AG09319 (cell line): ENCODE data around the gene TCF4.
A peak's percentile ranks its signal among the peaks of the same experiment; 100 is the strongest.

Source experiments
- DNase-seq: peaks from one replicate; pipeline ENCODE4 v3.0.0-alpha.2; 2010; ENCODE audit warnings: low read depth; ENCODE audit errors: extremely low read depth
- TF ChIP-seq, protein P1 (sequence below): IDR thresholded peaks from 2 replicates; pipeline ENCODE4 v1.5.1; 2011; ENCODE audit warnings: low read depth, mild to moderate bottlenecking, inconsistent platforms, low read length, moderate library complexity

The TCF4 gene

DNA sequence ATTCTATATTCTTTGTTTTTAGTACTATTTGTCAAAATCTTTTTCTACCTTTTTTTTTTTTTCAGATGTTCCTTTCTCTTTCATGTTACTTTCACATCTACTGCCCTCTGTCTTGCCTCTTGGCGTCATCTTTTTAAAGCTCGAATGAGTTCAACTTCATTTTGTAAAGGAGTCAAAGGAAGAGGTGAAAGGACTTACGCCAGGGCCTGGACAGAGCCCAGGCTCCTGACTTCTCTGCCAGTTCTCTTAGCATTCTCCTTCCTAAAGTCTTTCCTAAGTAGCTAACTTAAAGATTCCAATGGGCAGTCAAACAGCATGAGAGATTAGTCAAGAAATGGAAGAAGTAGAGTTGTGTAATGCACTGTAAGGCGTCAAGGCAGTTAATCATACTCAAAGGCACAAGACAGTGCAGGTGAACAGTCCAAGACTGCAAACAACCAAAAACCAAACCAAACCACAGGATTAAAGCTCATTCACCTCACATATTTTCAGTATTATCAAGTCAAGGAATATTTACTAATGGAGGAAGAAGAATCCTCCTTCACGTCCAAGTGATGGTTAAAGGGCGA, 301.7 kb downstream of the TCF4 start:
- TF ChIP-seq, protein P1, sequence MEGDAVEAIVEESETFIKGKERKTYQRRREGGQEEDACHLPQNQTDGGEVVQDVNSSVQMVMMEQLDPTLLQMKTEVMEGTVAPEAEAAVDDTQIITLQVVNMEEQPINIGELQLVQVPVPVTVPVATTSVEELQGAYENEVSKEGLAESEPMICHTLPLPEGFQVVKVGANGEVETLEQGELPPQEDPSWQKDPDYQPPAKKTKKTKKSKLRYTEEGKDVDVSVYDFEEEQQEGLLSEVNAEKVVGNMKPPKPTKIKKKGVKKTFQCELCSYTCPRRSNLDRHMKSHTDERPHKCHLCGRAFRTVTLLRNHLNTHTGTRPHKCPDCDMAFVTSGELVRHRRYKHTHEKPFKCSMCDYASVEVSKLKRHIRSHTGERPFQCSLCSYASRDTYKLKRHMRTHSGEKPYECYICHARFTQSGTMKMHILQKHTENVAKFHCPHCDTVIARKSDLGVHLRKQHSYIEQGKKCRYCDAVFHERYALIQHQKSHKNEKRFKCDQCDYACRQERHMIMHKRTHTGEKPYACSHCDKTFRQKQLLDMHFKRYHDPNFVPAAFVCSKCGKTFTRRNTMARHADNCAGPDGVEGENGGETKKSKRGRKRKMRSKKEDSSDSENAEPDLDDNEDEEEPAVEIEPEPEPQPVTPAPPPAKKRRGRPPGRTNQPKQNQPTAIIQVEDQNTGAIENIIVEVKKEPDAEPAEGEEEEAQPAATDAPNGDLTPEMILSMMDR = no peak

DNA sequence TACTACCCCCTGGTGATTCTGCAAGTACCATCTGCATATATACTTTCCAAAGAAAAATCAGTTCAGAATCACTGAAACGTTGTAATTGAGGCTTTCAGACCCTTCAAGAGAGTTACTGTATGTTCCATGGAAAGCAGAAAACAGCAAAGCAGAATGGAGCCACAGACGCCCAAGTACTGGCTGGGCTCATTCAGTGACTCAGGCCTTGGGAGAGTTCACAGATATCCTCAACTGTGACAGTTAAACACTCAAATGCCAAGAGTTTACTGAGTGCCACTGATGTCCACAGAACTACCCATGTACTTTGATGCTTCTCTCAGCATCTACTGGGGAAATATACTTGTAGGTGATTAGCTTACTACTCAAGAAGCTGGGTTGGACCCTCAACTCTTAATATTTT, 303.4 kb downstream of the TCF4 start:
- TF ChIP-seq, protein P1 = no peak
- no peak for DNase-seq

More for the DNA sequence above, 301.7 kb downstream of the TCF4 start:
- DNase-seq = no peak

DNA sequence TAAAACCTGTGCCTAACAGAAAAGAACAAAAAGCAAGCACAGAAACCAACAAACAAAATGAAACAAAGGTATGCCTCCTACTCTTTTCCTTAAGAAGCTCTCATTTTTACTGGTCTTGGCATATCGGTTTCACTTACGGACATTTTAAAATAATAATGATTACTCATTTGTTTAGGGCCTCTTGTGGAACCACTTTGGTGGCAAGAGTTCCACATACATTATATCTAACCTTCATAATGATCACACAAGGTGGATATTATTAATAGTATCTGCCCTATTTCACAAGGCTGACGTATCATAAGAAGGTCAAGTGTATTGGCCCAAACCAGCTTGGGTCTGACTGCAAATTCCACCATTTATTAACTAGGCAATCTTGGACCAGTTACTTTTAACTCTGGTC, 304.7 kb downstream of the TCF4 start:
- DNase-seq = no peak
- TF ChIP-seq, protein P1 = no peak

DNA sequence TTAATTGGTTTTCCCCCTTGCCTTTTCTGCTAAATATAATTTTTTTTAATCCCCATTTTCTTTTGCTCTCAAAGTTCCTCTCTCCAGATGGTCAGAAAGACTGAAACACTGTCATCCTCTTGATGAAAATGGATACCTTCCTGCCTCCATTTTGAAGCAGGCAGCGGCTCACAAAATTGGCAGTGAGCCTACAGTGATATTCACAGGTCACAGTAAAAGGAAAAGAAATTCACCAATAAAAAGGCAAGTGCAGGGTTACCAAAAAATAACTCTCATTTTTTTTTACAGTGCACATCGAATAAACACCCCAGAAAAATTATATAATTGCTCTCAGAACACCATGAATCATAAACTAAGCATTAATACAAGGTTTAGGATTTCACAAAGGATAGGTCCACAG, 307.5 kb downstream of the TCF4 start:
- no peak for DNase-seq
- TF ChIP-seq, protein P1 = no peak

DNA sequence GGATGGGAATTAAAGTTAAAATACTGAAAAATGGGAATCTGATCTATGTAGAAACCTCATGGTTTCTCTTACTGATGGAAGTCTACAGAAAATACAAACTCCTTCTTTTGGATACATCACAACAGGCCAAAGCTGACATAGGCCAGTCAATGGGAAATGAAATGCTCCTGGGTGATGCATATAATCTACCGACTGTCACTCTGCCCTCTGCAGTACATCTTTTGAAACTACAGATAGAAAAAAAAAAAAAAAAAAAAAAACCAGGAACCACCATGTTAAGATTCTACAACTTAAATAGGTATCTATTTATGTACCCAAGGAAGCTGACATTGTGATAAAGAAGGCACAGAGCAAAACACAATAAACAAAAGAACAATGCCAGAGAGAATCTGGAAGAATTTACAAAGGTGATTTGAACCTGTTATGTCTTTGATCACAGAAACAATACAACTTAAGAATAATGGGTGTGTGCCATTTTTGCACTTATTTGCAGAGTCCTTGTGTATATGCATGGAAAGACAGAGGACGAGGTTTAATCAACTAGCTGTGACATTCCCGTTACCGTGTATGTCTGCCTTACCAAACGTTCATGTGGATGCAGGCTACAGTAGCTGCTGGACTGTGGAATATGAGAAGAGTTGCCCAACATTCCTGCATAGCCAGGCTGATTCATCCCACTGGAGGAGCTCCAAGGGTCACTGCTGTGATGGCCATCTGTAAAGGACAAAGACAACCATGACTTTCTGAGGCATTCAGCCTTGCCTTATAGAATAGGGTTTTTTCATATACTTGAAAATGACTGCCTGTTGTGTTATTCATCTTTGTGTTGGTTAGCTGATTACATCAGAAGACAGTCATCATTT, 312.7 kb downstream of the TCF4 start:
- no peak for DNase-seq
- TF ChIP-seq, protein P1 = peak; percentile 4

DNA sequence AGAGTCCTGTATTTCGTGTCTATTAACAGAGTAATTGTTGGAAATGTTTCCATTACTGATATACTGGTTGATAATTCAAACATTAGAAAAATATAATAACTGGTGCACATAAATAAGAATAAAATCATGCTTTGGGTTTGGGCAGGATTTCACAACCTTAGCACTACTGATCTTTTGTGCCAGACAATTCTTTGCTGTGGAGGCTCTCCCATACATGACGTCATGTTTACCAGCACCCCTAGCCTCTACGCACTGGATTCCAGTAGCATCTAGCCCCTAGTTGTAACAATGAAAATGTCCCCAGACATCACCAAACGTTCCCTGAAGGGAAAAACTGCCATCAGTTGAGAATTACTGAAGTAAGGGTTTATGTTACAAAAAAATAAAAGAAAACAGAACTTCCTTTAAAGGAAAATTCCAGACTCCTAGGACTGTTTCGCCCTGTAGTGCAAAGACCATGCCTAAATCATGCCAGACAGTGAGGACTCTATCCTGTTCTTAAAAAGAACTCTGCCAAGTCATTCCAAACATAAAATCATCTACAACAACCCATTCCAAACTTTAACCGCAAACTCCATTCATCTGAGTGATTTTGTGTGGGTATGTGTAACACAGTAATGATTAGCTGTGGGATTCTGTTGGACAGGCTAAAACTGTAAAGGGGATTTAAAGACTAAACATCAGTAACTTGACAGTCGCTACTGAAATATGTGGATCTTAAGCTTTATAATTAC, 315.3 kb downstream of the TCF4 start:
- peak; percentile 45 for DNase-seq
- TF ChIP-seq, protein P1 = no peak

DNA sequence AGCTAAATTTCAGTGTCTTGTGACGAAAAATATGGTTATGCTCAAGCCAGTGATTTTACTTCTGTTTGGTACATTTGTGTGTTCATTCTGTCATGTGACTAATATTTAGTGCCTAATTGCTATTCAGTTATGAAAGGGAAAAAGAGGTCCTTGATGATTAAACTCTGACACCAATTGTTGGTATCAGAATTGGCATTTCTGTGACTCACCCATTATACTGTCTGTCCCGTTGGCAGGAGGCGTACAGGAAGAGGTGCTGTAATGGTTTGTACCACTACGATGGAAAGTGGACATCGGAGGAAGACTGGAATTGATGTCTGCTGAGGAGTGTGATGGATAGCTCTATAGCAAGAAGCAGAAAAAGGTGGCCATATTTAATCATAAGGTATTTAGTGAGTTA, 318.4 kb downstream of the TCF4 start:
- no peak for DNase-seq
- TF ChIP-seq, protein P1 = no peak
